ENCODE measurements around the gene HIPK1.

GRCh38 chr1:113899111-113899510, 30.0 kb upstream of the HIPK1 start:
- no peak for TF ChIP-seq POLR2A (IDR thresholded peaks at IDR 0.05; ENCODE audit: low read length)
- TF ChIP-seq GATA1 (IDR thresholded peaks at IDR 0.05; ENCODE audit: low read depth, low read length): no peak
